G401 (cell line): ENCODE results near the gene TMEM187. TPM values are rescaled to one million over a fixed set of nuclear protein-coding genes. Genes with fewer than 3 reads are reported as not detected.

Source experiments
- DNase-seq: peaks from one replicate; pipeline ENCODE4 v3.0.0-alpha.2; 2015; ENCODE audit warnings: low spot score
- in situ Hi-C: cut with HindIII; loops from 2 replicates; pipeline ENCODE4 v1.10.0; 2016; ENCODE audit warnings: low sequenced_read_pairs, mixed read lengths
- total RNA-seq: library from RNA; depleted of rRNA; stranded (reverse); fragments of >200 nt; shearing (Covaris generic); gene quantifications from 2 replicates; pipeline ENCODE4 v1.2.3, GENCODE V29; 2014

Gene TMEM187
- total RNA-seq, 1 experiment from 2014 or later: 7.4 TPM

GRCh38 chrX:153934148-153934761 is 38.3 kb upstream of the TMEM187 start:
- in situ Hi-C loops: no loop called here
- DNase-seq: no peak

GRCh38 chrX:153934762-153935325 is 37.7 kb upstream of the TMEM187 start, which contains the start of gene NAA10:
Gene NAA10 (minus strand): TSS chrX:153935037. CDS start chrX:153934904, 133 bp downstream.
- DNase-seq: peak; percentile 76
- in situ Hi-C loops: no loop called here

- DNase-seq: no peak
- in situ Hi-C loops: no loop called here
Measured at GRCh38 chrX:153935326-153935851, 37.2 kb upstream of the TMEM187 start.

- no peak for DNase-seq
- in situ Hi-C loops: no loop called here
Measured at GRCh38 chrX:153937056-153937455, 35.5 kb upstream of the TMEM187 start.

GRCh38 chrX:153938226-153938786 is 34.2 kb upstream of the TMEM187 start:
- in situ Hi-C loops: no loop called here

GRCh38 chrX:153939573-153939972 is 33.0 kb upstream of the TMEM187 start:
- in situ Hi-C loops: no loop called here
- DNase-seq: no peak

More at GRCh38 chrX:153938226-153938786, 34.2 kb upstream of the TMEM187 start:
- no peak for DNase-seq

- DNase-seq: no peak
- in situ Hi-C loops: no loop called here
Measured at GRCh38 chrX:153941336-153942252, 31.0 kb upstream of the TMEM187 start.

- DNase-seq: no peak
- in situ Hi-C loops: no loop called here
Measured at GRCh38 chrX:153944140-153944799, 28.3 kb upstream of the TMEM187 start, which contains the start of gene RENBP. Gene RENBP (minus strand): TSS chrX:153944643. CDS start chrX:153944610, 33 bp downstream.

- DNase-seq: no peak
- in situ Hi-C loops: no loop called here
Measured at GRCh38 chrX:153944800-153945150, 27.8 kb upstream of the TMEM187 start.

GRCh38 chrX:153945956-153946943 is 26.3 kb upstream of the TMEM187 start:
- in situ Hi-C loops: no loop called here
- DNase-seq: no peak

GRCh38 chrX:153947009-153947769 is 25.4 kb upstream of the TMEM187 start:
- peak; percentile 67 for DNase-seq
- in situ Hi-C loops: no loop called here

GRCh38 chrX:153948002-153948466 is 24.5 kb upstream of the TMEM187 start:
- no peak for DNase-seq
- in situ Hi-C loops: no loop called here

- in situ Hi-C loops: no loop called here
- DNase-seq: no peak
Measured at GRCh38 chrX:153948847-153949805, 23.4 kb upstream of the TMEM187 start.

GRCh38 chrX:153950127-153950526 is 22.4 kb upstream of the TMEM187 start:
- in situ Hi-C loops: no loop called here
- DNase-seq: no peak

GRCh38 chrX:153951683-153952372 is 20.7 kb upstream of the TMEM187 start:
- in situ Hi-C loops: no loop called here
- DNase-seq: no peak
